ENCODE results near the gene VIPR1.
A peak's percentile ranks its signal among the peaks of the same experiment; 100 is the strongest.

VIPR1 gene

DNA sequence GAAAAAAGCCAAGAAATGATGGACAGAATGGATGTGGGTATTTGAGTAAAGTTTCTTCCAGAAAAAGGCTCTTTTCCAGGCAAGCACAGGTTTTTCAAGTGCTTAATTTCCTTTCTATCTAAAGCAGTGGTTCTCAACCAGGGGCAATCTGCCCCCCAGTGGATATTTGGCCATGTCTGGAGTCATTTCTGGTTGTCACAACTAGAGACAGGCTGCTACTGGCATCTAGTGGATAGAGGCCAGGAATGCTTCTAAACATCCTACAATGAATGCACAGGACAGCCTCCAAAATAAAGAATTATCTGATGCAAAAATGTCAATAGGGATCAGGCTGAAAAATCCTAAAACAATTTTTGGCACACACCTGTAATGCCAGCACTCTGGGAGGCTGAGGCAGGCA lies 55.4 kb downstream of the VIPR1 start:
- H3K4me3 ChIP-seq (ENCODE audit: low read depth, low read length), result no peak overlapping the region
- H3K36me3 ChIP-seq (replicated peaks), result peaks cover 43% of the 10 kb centered on the region
- no peaks in the 10 kb centered on the region for H3K27me3 ChIP-seq (replicated peaks)
- in situ Hi-C loops (cut with HindIII; ENCODE audit: low pct_ligation_motif_present, low sequenced_read_pairs), result no loop called here
- no peak overlapping the region for H3K27ac ChIP-seq
- no peak for DNase-seq
- TF ChIP-seq, protein P1, sequence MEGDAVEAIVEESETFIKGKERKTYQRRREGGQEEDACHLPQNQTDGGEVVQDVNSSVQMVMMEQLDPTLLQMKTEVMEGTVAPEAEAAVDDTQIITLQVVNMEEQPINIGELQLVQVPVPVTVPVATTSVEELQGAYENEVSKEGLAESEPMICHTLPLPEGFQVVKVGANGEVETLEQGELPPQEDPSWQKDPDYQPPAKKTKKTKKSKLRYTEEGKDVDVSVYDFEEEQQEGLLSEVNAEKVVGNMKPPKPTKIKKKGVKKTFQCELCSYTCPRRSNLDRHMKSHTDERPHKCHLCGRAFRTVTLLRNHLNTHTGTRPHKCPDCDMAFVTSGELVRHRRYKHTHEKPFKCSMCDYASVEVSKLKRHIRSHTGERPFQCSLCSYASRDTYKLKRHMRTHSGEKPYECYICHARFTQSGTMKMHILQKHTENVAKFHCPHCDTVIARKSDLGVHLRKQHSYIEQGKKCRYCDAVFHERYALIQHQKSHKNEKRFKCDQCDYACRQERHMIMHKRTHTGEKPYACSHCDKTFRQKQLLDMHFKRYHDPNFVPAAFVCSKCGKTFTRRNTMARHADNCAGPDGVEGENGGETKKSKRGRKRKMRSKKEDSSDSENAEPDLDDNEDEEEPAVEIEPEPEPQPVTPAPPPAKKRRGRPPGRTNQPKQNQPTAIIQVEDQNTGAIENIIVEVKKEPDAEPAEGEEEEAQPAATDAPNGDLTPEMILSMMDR (IDR thresholded peaks at IDR 0.05; ENCODE audit: low read depth, low read length, missing control alignments), result peak; percentile 22

DNA sequence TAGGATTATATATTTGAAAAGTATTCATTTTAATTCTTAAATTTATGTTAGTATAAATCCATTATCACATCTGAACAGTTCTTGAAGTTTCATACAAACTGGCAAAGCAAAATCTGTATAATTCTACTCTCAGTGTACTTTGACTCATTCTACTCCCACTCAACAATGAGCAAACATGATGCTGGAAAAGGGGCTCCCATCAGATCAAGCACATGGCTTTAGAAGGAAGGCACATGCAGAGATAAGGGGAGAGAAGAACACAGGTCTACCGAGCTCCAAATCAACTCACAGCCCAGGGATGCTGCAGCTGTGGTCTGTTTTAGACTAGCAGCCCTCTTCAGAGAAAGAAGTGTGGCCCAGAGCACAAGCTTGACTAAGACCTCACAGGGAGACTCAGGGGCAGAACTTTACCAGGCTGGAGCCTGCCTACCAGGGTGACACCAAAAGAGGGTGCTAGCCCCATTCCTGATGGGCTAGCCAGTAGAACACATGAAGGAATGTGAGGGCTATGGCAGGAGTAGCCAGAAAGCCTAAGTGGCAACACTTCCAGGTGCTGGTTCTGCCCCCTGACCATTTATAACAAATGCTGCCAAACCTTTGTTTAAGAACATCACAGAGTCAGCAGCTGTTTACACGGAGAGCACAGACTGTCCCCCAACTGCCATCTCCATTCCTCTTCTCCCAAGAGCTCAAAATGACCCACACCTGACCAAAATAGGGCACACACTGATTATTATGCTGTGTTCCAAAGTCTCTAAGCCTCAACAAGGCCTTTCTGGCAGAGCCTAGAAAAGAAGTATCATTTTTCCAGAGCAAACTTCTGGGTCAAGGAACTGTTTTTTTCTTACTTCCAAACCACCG lies 59.8 kb downstream of the VIPR1 start:
- H3K36me3 ChIP-seq (replicated peaks), result peaks cover 34% of the 10 kb centered on the region
- H3K4me3 ChIP-seq (ENCODE audit: low read depth, low read length), result no peak overlapping the region
- TF ChIP-seq, protein P1 (IDR thresholded peaks at IDR 0.05; ENCODE audit: low read depth, low read length, missing control alignments), result no peak
- H3K27ac ChIP-seq, result no peak overlapping the region
- DNase-seq, result no peak
- in situ Hi-C loops (cut with HindIII; ENCODE audit: low pct_ligation_motif_present, low sequenced_read_pairs), result no loop called here
- no peaks in the 10 kb centered on the region for H3K27me3 ChIP-seq (replicated peaks)

DNA sequence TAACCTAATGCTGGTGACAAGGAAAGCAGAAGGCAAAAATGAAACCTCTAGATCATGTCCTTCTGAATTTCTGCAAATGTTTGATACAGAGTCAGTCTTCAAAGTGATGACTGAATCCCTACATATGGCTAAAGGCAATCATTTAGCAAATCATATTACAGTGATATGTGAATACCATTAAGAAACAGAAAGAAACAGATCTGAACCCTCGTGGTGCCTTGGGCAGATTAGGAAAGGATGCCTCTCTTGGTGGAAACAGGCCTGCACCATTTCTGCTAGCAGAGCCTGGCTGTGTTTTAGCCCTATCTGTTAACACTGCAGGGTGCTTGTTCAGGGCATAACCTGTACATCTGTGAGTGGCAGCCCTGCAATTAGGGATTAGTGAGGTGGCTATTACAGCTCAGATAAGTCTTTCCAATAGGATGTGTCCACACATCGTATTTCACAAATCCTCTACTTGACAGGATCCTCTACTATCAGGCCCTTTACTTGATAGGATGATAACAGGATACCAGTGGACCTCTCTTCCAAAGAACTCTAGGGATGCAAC lies 67.2 kb downstream of the VIPR1 start:
- TF ChIP-seq, protein P1 (IDR thresholded peaks at IDR 0.05; ENCODE audit: low read depth, low read length, missing control alignments), result no peak
- Histone ChIP-seq H3K4me3 (ENCODE audit: low read depth, low read length) (no peak overlapping the region), H3K27me3 (replicated peaks) (no peaks in the 10 kb centered on the region), H3K36me3 (replicated peaks) (peaks cover 23% of the 10 kb centered on the region), H3K27ac (no peak overlapping the region)
- in situ Hi-C loops (cut with HindIII; ENCODE audit: low pct_ligation_motif_present, low sequenced_read_pairs), result no loop called here
- no peak for DNase-seq

DNA sequence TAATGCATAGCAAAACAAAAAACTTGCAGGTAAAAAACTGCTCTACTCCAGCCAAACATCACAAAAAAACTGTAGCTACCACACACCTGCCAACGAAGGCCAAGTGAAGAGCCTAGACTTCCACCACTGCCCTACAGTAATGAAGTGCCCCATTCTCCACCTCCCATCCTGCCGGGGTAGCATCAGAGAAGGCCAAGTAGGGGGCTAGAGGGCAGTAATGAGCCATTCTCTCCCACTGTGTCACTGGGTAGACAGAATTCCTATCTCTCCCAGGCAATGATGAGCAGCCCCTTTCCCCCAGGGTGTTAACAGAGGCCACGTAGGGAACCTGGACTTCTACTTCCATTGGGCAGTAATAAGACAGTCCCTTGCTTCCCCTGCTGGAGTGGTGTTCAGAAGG lies 69.8 kb downstream of the VIPR1 start:
- H3K27me3 ChIP-seq (replicated peaks), result no peaks in the 10 kb centered on the region
- DNase-seq, result peak; percentile 48
- no peak overlapping the region for H3K4me3 ChIP-seq (ENCODE audit: low read depth, low read length)
- peaks cover 10% of the 10 kb centered on the region for H3K36me3 ChIP-seq (replicated peaks)
- TF ChIP-seq, protein P1 (IDR thresholded peaks at IDR 0.05; ENCODE audit: low read depth, low read length, missing control alignments), result peak; percentile 81
- H3K27ac ChIP-seq, result no peak overlapping the region
- in situ Hi-C loops (cut with HindIII; ENCODE audit: low pct_ligation_motif_present, low sequenced_read_pairs), result no loop called here

DNA sequence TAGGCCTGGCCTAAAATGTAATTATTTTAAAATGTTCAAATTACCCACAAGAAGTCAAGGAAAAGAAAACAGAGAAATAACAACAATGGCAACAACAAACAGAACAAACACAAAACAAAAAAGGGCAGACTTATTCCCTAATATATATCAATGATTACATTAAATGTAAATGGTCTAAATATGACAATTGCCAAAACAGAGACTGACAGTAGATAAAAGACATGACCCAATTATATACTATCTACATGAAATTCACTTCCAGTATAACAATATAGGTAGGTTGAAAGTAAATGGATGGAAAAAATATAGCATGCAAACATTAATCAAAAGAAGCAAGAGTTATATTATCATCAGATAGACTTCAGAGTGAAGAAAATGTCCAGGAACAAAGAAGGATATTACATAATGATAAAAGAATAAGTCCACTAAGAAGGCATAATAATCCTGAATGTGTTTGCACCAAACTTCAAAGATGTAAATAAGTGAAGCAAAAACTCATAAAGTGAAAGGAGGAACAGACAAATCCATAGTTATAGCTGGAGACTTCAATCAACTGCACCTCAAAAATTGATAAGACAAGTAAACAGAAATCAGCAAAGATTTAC lies 72.8 kb downstream of the VIPR1 start:
- H3K36me3 ChIP-seq (replicated peaks), result peaks cover 5% of the 10 kb centered on the region
- TF ChIP-seq, protein P1 (IDR thresholded peaks at IDR 0.05; ENCODE audit: low read depth, low read length, missing control alignments), result no peak
- no peak overlapping the region for H3K4me3 ChIP-seq (ENCODE audit: low read depth, low read length)
- no peaks in the 10 kb centered on the region for H3K27me3 ChIP-seq (replicated peaks)
- in situ Hi-C loops (cut with HindIII; ENCODE audit: low pct_ligation_motif_present, low sequenced_read_pairs), result no loop called here
- no peak for DNase-seq
- no peak overlapping the region for H3K27ac ChIP-seq

All from brain microvascular endothelial cell (primary cell).